ENCODE measurements around the gene SLK.

SLK gene

DNA sequence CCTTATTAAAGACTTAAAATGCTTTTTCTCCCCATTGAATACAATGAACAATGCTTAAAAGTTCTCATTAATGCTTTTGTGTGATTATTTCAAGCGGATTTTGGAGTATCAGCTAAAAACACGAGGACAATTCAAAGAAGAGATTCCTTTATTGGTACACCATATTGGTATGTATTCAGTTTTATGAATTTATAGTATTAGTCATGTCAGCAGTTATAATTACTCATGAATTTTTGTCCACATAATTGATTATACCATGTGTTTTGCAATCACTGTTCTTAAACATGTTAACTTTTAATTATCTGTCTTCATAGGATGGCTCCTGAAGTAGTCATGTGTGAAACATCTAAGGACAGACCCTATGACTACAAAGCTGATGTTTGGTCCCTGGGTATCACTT lies 31.9 kb downstream of the SLK start:
- H3K4me1 ChIP-seq (ENCODE audit: insufficient read depth, low read length) = no peaks in the 10 kb centered on the region
- H3K9me3 ChIP-seq (ENCODE audit: low read length) = no peaks in the 10 kb centered on the region
- H3K27me3 ChIP-seq (ENCODE audit: control insufficient read depth in 1 of 2, insufficient read depth in 2 of 2, low read length in 2 of 2) = no peaks in the 10 kb centered on the region
- peaks cover 49% of the 10 kb centered on the region for H3K36me3 ChIP-seq (ENCODE audit: insufficient read depth, low read length)
- H3K4me3 ChIP-seq (ENCODE audit: low read depth in 1 of 2, low read length in 2 of 2) = no peak overlapping the region
- H3K9ac ChIP-seq (ENCODE audit: low read length) = no peak overlapping the region
- H3K27ac ChIP-seq (ENCODE audit: low read depth, low read length) = no peak overlapping the region

DNA sequence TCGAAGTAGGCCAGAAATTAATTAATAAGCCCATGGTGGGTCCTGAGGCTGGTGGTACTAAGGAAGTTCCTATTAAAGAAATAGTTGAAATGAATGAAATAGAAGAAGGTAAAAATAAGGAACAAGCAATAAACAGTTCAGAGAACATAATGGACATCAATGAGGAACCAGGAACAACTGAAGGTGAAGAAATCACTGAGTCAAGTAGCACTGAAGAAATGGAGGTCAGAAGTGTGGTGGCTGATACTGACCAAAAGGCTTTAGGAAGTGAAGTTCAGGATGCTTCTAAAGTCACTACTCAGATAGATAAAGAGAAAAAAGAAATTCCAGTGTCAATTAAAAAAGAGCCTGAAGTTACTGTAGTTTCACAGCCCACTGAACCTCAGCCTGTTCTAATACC lies 36.0 kb downstream of the SLK start:
- no peak overlapping the region for H3K9ac ChIP-seq (ENCODE audit: low read length)
- no peaks in the 10 kb centered on the region for H3K4me1 ChIP-seq (ENCODE audit: insufficient read depth, low read length)
- peaks cover 68% of the 10 kb centered on the region for H3K36me3 ChIP-seq (ENCODE audit: insufficient read depth, low read length)
- H3K9me3 ChIP-seq (ENCODE audit: low read length) = no peaks in the 10 kb centered on the region
- H3K4me3 ChIP-seq (ENCODE audit: low read depth in 1 of 2, low read length in 2 of 2) = no peak overlapping the region
- H3K27ac ChIP-seq (ENCODE audit: low read depth, low read length) = no peak overlapping the region
- no peaks in the 10 kb centered on the region for H3K27me3 ChIP-seq (ENCODE audit: control insufficient read depth in 1 of 2, insufficient read depth in 2 of 2, low read length in 2 of 2)

DNA sequence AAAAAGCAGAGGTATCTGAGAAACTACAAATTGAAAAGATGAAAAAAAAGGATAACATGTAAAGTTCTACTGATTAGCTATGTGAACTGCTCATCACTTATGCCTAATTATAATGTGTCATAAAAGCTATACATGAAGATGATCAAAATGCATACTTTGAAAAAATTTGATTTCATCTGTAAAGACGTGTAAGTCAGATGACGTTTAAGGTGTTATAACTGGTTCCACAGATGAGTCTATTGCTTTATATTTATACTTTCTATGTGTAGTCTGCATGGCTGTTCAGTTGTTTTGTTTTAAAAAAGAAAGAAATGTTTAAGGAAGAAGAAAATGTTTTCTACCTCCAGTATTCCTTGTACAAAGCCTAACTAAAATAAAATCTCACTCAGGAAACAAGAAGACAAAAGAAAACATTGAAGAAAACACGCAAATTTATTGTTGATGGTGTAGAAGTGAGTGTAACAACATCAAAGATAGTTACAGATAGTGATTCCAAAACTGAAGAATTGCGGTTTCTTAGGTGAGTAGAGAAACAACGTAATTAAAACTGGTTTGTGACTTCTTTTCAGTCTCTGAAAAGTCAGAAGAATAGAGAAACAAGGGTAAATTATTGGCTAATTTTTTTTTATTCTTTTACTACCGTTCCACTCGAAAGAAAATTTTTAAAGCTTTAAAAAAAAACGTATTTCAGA lies 38.4 kb downstream of the SLK start:
- Histone ChIP-seq H3K9ac (ENCODE audit: low read length) (no peak overlapping the region), H3K27ac (ENCODE audit: low read depth, low read length) (no peak overlapping the region), H3K9me3 (ENCODE audit: low read length) (no peaks in the 10 kb centered on the region), H3K27me3 (ENCODE audit: control insufficient read depth in 1 of 2, insufficient read depth in 2 of 2, low read length in 2 of 2) (no peaks in the 10 kb centered on the region), H3K4me1 (ENCODE audit: insufficient read depth, low read length) (no peaks in the 10 kb centered on the region), H3K36me3 (ENCODE audit: insufficient read depth, low read length) (peaks cover 61% of the 10 kb centered on the region), H3K4me3 (ENCODE audit: low read depth in 1 of 2, low read length in 2 of 2) (no peak overlapping the region)

DNA sequence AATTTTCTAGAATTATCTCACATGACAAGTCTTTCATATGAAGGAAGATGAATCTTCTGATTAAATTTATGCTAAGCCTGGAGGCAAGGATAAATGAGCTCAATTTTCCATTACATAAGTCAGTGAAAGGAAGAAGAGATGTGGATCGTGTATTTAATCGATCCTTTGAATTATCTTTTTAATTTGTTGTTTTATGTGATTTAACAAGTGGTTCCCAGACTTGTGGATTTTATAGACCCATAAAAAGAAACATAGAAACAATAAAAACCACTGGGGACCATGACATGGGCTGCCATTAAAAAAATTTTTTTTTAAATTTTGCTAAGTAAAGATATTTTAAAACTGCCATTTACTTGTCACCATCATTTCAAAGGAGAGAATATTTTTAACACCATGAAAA lies 45.0 kb downstream of the SLK start:
- Histone ChIP-seq H3K9me3 (ENCODE audit: low read length) (no peaks in the 10 kb centered on the region), H3K4me1 (ENCODE audit: insufficient read depth, low read length) (no peaks in the 10 kb centered on the region), H3K9ac (ENCODE audit: low read length) (no peak overlapping the region), H3K4me3 (ENCODE audit: low read depth in 1 of 2, low read length in 2 of 2) (no peak overlapping the region), H3K27me3 (ENCODE audit: control insufficient read depth in 1 of 2, insufficient read depth in 2 of 2, low read length in 2 of 2) (no peaks in the 10 kb centered on the region), H3K27ac (ENCODE audit: low read depth, low read length) (no peak overlapping the region), H3K36me3 (ENCODE audit: insufficient read depth, low read length) (peaks cover 14% of the 10 kb centered on the region)

DNA sequence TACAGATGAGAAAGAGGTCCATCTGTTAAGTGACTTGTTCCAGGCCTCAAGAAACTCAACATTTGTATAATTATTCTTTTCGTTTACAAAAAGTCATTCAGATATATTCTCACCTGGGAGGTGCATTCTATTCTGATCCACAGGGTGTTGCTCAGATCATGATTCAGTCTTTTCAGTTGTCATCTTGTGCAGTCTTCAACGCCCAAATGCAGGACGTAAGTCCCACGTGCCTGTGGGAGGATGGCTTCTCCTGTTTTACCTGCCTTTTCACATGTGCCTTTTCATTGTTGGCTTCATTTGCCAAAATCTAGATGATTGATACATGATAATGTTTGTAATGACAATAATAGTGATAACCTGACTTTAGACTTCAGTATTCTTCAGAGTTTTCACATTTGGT lies 46.5 kb downstream of the SLK start:
- no peaks in the 10 kb centered on the region for H3K9me3 ChIP-seq (ENCODE audit: low read length)
- peaks cover 8% of the 10 kb centered on the region for H3K36me3 ChIP-seq (ENCODE audit: insufficient read depth, low read length)
- no peaks in the 10 kb centered on the region for H3K4me1 ChIP-seq (ENCODE audit: insufficient read depth, low read length)

DNA sequence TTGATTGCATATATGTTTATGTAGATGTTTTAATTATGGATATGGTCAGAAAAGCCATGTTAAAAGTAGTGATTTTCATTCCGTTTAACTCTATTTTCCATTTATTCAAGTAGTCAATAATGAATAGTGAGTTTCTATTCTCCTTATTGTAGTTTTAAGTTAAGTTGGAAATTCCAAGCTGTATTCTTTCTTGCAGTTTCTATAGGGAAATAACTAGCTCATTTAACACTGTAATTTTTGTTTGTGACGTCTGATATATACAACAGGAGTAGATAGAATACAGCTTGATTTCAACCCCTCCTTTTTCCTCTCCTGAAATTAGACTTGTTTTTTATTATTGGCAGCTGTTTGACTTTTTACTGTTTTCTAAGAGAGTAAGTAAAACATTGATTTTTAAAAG lies 47.2 kb downstream of the SLK start:
- H3K36me3 ChIP-seq (ENCODE audit: insufficient read depth, low read length) = peaks cover 8% of the 10 kb centered on the region
- no peaks in the 10 kb centered on the region for H3K27me3 ChIP-seq (ENCODE audit: control insufficient read depth in 1 of 2, insufficient read depth in 2 of 2, low read length in 2 of 2)
- H3K4me3 ChIP-seq (ENCODE audit: low read depth in 1 of 2, low read length in 2 of 2) = no peak overlapping the region
- no peak overlapping the region for H3K9ac ChIP-seq (ENCODE audit: low read length)
- no peaks in the 10 kb centered on the region for H3K4me1 ChIP-seq (ENCODE audit: insufficient read depth, low read length)
- H3K27ac ChIP-seq (ENCODE audit: low read depth, low read length) = no peak overlapping the region
- H3K9me3 ChIP-seq (ENCODE audit: low read length) = no peaks in the 10 kb centered on the region

More for the DNA sequence above, 46.5 kb downstream of the SLK start:
- Histone ChIP-seq H3K4me3 (ENCODE audit: low read depth in 1 of 2, low read length in 2 of 2) (no peak overlapping the region), H3K9ac (ENCODE audit: low read length) (no peak overlapping the region), H3K27me3 (ENCODE audit: control insufficient read depth in 1 of 2, insufficient read depth in 2 of 2, low read length in 2 of 2) (no peaks in the 10 kb centered on the region), H3K27ac (ENCODE audit: low read depth, low read length) (no peak overlapping the region)

- Histone ChIP-seq H3K27me3 (ENCODE audit: control insufficient read depth in 1 of 2, insufficient read depth in 2 of 2, low read length in 2 of 2) (no peaks in the 10 kb centered on the region), H3K4me1 (ENCODE audit: insufficient read depth, low read length) (no peaks in the 10 kb centered on the region), H3K27ac (ENCODE audit: low read depth, low read length) (no peak overlapping the region), H3K36me3 (ENCODE audit: insufficient read depth, low read length) (peaks cover 32% of the 10 kb centered on the region), H3K4me3 (ENCODE audit: low read depth in 1 of 2, low read length in 2 of 2) (no peak overlapping the region), H3K9ac (ENCODE audit: low read length) (no peak overlapping the region), H3K9me3 (ENCODE audit: low read length) (no peaks in the 10 kb centered on the region)
These were observed 49.7 kb downstream of the SLK start for GRCh38 chr10:104016661-104017060.

DNA sequence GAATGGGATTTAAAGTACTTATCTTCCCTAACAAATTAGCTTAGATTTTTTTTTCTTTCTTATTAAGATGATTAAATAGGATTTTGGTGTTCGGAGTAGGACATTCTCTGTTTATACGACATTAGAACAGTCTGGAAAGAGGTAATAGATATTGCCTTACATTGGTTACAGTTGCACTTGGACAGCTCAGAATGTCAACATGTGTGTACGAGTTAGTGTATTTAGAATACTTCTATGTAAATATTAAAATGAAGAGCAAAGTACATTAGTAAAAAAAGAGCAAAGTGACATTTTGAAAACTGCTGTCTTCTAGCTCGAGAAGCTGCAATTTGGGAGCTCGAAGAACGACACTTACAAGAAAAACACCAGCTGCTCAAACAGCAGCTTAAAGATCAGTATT lies 51.5 kb downstream of the SLK start:
- Histone ChIP-seq H3K4me1 (ENCODE audit: insufficient read depth, low read length) (no peaks in the 10 kb centered on the region), H3K9me3 (ENCODE audit: low read length) (no peaks in the 10 kb centered on the region), H3K36me3 (ENCODE audit: insufficient read depth, low read length) (peaks cover 45% of the 10 kb centered on the region), H3K4me3 (ENCODE audit: low read depth in 1 of 2, low read length in 2 of 2) (no peak overlapping the region), H3K27me3 (ENCODE audit: control insufficient read depth in 1 of 2, insufficient read depth in 2 of 2, low read length in 2 of 2) (no peaks in the 10 kb centered on the region), H3K27ac (ENCODE audit: low read depth, low read length) (no peak overlapping the region), H3K9ac (ENCODE audit: low read length) (no peak overlapping the region)

DNA sequence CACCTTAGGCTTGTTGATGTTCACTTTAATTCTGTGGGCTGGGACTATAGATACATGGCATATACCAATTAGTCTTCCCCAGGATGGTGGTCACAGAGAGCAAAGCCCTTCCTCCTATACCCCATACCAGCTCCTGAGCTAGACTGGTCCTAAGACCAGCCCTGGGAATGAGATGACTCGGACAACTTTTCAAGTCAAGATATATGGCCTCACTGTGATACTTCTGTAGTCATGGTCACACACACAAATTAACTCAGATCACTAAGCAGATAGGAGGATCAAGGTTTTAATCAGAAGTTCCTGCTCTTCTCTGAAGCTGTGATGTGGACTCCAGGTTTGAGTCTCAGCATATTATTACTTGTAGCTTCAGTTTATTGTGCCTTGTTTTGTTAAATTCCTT lies 53.1 kb downstream of the SLK start:
- Histone ChIP-seq H3K36me3 (ENCODE audit: insufficient read depth, low read length) (peaks cover 57% of the 10 kb centered on the region), H3K4me1 (ENCODE audit: insufficient read depth, low read length) (no peaks in the 10 kb centered on the region), H3K27me3 (ENCODE audit: control insufficient read depth in 1 of 2, insufficient read depth in 2 of 2, low read length in 2 of 2) (no peaks in the 10 kb centered on the region), H3K4me3 (ENCODE audit: low read depth in 1 of 2, low read length in 2 of 2) (no peak overlapping the region), H3K9ac (ENCODE audit: low read length) (no peak overlapping the region), H3K9me3 (ENCODE audit: low read length) (no peaks in the 10 kb centered on the region), H3K27ac (ENCODE audit: low read depth, low read length) (no peak overlapping the region)

DNA sequence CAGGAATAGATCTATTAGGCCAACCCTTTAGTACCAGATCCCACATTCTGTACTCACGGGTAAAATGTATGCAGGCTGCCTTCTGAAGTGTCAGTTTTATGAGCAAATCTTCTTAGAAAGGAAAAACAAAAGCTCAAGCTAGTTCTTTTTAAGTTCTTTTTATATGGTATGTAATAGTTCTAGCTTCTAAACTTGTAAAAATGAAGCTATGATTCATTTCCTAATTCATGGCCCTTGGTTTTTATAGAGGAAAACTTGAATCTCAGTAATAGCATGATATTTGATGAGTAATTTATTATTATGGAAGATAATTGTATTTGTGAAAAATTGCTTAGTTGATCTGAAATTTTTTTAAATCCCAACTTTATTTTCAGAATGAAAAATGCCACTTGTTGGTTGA lies 54.3 kb downstream of the SLK start:
- no peak overlapping the region for H3K9ac ChIP-seq (ENCODE audit: low read length)
- H3K9me3 ChIP-seq (ENCODE audit: low read length) = no peaks in the 10 kb centered on the region
- no peak overlapping the region for H3K4me3 ChIP-seq (ENCODE audit: low read depth in 1 of 2, low read length in 2 of 2)
- H3K4me1 ChIP-seq (ENCODE audit: insufficient read depth, low read length) = no peaks in the 10 kb centered on the region
- no peaks in the 10 kb centered on the region for H3K27me3 ChIP-seq (ENCODE audit: control insufficient read depth in 1 of 2, insufficient read depth in 2 of 2, low read length in 2 of 2)
- H3K36me3 ChIP-seq (ENCODE audit: insufficient read depth, low read length) = peaks cover 60% of the 10 kb centered on the region
- H3K27ac ChIP-seq (ENCODE audit: low read depth, low read length) = no peak overlapping the region

- no peaks in the 10 kb centered on the region for H3K4me1 ChIP-seq (ENCODE audit: insufficient read depth, low read length)
- H3K9me3 ChIP-seq (ENCODE audit: low read length) = no peaks in the 10 kb centered on the region
- no peak overlapping the region for H3K27ac ChIP-seq (ENCODE audit: low read depth, low read length)
- H3K27me3 ChIP-seq (ENCODE audit: control insufficient read depth in 1 of 2, insufficient read depth in 2 of 2, low read length in 2 of 2) = no peaks in the 10 kb centered on the region
- H3K36me3 ChIP-seq (ENCODE audit: insufficient read depth, low read length) = peaks cover 60% of the 10 kb centered on the region
- no peak overlapping the region for H3K9ac ChIP-seq (ENCODE audit: low read length)
- no peak overlapping the region for H3K4me3 ChIP-seq (ENCODE audit: low read depth in 1 of 2, low read length in 2 of 2)
These were observed 55.1 kb downstream of the SLK start for GRCh38 chr10:104022026-104022425.

- Histone ChIP-seq H3K27ac (ENCODE audit: low read depth, low read length) (no peak overlapping the region), H3K4me1 (ENCODE audit: insufficient read depth, low read length) (no peaks in the 10 kb centered on the region), H3K27me3 (ENCODE audit: control insufficient read depth in 1 of 2, insufficient read depth in 2 of 2, low read length in 2 of 2) (no peaks in the 10 kb centered on the region), H3K9ac (ENCODE audit: low read length) (no peak overlapping the region), H3K36me3 (ENCODE audit: insufficient read depth, low read length) (peaks cover 60% of the 10 kb centered on the region), H3K9me3 (ENCODE audit: low read length) (no peaks in the 10 kb centered on the region), H3K4me3 (ENCODE audit: low read depth in 1 of 2, low read length in 2 of 2) (no peak overlapping the region)
These were observed 58.6 kb downstream of the SLK start for GRCh38 chr10:104025524-104025923.

All from muscle layer of colon (tissue), 2 donors.